Activated T-cell treated with anti-CD3 and anti-CD28 coated beads for 24 hours (primary cell): ENCODE results near the gene HBEGF.
"Not testable (repeated sequence)": the region's sequence is repeated elsewhere in the genome, so short reads cannot be mapped to it uniquely, and the experiment has no call there.

ENCODE experiments used
- DNase-seq: peaks from one replicate; pipeline ENCODE4 v3.0.0-alpha.2; 2020; ENCODE audit warnings: low read depth

HBEGF gene

DNA sequence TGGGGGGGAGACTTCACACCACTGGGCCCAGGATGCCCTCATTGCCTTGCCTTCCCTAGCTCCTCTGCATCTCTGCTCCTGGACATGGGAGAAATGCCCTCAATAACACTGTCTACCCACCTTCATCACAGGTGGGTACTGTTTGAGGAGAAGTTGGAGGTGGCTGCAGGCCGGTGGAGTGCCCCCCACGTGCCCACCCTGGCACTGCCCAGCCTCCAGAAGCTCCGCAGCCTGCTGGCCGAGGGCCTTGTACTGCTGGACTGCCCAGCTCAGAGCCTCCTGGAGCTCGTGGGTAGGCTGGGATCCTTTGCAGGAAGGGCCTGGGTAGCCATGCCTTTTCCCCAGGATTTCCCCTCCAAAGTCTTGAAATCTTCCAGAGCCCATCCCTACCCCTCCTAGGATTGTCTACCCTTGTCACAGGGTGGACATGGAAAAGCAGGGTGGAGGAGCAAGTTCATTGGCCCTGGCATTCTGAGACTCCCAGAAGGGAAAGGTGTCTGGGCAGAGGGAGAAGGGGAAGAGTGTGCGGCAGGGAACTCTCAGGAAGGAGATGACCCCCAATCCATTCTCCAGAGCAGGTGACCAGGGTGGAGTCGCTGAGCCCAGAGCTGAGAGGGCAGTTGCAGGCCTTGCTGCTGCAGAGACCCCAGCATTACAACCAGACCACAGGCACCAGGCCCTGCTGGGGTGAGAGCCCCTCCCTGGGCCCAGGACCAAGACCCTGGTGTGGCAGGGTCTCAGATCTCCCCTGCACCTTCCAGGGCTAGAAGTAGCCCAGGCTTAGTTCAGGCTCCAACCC, 14.5 kb upstream of the HBEGF start:
- DNase-seq = no peak

DNA sequence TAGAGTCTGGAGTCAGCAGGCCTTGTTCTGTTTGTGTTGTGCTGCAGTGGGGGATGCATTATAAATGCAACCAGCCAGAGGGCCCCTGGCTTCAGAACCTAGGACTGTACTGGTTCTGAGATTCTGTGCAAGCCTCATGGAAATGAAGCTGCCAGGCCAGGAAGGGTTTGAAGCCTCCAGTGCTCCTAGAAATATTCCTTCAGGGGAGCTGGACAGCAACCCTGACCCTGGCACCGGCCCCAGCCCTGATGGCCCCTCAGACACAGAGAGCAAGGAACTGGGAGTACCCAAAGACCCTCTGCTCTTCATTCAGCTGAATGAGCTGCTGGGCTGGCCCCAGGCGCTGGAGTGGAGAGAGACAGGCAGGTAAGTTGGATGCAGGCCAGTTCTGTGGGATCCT, 13.7 kb upstream of the HBEGF start, which contains the start of gene SLC4A9:
Gene SLC4A9 (plus strand): TSS at position 94 of the 400 bp plus-strand sequence. CDS start 43 bp downstream, at position 137.
- no peak for DNase-seq

DNA sequence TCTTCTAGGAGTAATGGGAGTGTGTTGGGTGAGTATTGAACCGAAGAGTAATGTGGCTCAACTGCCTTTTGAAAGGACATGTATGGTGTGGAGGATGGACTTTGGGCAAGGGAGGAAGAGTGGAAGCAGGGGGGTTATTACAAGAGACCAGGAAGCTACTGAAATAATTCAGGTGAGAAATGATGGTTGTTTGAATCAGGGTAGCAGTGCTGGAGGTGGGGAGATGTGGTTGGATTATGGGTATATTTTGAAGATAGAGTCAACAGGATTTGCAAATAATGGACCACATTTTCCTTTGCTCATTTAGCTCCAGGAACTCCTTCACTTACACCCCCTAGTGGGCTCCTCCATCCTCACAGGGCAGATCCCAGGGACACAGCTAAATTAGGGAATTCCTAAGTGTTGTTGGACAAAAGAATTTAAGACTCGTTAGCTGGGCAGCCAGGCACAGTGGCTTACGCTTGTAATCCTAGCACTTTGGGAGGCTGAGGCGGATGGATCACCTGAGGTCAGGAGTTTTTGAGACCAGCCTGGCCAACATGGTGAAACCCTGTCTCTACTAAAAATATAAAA, 12.4 kb upstream of the HBEGF start:
- DNase-seq = no peak

DNA sequence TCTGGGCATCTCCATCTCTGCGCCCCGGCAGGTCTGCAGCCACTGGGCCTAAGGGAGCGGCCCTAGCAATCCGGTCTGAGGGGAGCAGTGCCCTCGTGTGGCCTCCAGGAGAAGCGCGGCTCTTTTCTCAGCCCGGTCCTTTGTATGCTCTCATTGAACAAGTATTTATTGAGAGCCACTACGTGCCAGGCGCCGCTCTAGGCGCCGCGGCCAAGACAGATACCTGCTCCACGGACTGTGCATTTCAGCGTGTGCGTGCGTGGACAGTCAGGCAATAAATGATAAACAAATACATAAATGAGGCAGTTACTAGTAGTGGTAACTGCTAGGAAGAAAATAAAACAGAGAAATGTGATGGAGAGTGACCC, 11.3 kb upstream of the HBEGF start:
- peak; percentile 73 for DNase-seq

DNA sequence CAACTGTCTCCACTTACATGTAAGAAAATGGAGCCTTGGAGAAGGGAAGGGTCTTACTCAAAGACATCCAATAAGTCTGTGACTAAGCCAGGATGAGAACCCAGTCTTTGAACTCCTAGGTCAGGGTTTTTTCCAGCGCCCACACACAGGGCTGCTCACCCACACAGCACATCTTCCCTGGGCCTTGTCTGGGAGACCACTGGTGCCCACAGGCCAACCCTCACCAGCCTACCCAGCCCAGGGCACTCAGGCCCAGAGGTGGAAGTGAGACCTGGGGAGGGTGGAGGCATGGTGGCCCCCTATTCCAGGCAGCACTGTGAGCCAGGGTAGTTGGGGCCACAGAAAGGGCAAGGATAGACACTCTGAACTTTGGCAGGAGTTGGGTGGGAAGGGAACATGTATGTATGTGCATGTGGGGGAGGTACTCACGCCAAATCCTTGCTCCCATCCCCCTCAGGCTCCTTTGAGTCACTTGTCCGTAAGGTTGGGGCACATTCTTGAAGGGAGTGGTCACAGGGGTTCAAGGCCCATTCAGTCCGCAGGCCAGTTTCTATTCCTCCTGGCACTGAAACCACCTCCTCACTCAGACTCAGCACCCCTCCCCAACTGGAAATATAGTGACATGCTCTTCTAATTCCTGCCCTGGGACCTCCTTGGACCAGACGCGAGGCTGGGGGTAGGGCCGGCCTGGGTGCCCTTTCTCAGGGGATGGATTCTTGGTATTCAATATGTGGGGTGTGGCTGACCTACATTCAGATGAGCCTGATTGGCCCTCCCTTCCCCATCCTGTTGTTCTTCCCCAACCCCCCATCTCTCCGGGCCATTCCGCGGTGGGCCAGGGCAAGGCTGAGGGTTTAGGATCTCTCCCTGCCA, 10.7 kb upstream of the HBEGF start:
- no peak for DNase-seq

DNA sequence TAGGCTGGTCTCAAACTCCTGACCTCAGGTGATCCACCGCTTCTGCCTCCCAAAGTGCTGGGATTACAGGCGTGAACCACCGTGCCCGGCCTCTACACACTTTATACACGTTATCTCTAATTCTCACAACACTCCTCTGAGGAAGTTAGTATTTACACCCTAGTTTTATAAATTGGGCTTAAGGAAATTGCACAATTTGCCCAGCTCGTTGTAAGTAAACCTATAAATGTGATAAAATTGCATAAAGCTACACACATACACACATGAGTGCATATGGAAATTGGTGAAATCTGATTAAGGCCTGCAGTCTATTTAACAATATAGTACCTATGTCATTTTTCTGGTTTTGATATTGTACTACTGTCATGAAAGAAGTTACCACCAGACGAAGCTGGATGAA, 9.1 kb upstream of the HBEGF start:
- no peak for DNase-seq

DNA sequence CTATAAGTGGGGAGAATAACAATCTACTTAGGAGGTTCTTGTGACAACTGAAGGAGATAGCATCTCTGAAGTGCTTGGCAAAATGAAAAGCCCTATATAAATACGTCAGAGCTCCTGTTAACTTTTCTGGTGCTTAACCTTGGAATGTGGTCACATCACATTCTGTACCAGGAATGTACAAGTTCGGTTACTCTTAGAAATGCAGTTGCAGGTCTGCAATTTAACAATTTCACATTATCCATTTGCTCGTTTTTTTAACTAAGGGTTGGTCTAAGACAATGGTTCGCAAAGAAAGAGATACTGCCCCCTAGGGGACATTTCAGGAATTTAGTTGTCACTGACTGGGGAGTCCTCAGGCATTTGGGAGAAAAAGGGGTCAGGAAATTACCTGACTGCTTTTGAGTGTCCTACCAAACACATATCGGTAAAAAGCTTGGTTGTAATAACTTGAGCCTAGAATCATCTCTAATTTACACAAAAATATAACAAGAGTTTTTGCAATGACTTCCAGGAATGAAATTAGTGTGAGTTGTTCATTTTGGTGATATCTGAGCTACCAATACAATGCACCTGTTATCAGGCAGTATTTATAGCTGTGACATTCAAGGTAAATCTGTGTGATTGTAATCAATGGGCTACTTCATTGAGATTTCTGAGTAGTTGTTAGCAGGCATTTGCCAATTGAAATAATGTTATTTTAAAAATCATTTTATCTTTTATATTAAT, 5.4 kb upstream of the HBEGF start:
- peak; percentile 48 for DNase-seq

DNA sequence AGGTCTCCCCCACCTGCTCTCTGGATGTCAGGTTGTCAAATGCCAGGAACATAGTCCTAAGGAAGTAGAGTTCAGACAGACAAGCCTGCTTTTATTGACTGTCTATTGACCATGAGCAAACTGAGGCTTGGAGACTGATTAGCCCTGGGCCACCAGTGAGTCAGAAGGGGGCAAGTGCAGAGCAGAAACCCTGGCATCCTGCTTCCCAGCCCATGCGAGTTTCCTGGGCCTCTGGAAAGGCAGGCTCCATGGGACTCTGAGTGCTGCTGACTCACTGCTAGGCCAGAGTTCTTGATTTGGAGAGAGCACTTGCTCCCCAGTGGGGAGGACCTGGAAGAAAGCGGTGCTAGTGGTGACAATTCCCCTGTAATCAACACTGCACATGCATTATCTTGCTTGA, 2.8 kb upstream of the HBEGF start:
- no peak for DNase-seq

DNA sequence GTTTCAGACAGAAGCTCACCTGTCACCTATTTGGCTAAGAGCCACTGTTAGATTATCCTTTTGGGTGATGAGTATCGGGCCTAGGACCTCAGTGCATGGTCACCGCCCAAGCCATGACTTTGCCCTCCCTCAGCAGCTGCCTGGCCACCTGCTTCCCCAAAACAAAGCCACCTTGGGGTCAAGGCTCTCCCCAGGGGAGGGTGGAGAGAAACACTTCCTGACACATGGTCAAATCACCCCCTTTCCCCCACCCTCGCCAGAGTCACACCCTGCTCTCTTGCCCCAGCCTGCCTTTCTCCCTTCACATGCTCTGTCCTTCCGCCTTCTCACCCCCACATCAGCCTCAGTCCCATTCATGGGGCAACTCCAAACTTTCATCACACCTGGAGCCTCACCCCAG, 1.7 kb upstream of the HBEGF start:
- no peak for DNase-seq

DNA sequence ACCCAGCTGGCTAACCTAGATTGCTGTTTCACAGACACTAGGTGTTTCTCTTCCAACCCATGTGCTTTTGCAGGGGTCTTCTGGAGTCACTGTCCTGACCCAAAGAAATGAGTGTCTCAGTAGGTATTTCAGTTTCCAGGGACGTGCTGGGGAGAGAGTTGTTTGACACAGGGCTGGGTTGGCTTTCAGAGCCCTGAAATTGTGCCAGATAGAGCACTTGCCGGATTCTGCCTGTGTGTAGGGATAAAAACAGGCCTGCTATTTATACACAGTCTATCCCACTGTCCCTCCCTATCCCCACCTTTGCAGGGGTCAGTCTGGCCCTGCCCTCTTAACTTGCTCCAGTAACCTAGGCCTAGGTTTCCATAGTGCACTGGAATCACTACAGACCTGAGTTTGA, 957 bp upstream of the HBEGF start:
- no peak for DNase-seq

DNA sequence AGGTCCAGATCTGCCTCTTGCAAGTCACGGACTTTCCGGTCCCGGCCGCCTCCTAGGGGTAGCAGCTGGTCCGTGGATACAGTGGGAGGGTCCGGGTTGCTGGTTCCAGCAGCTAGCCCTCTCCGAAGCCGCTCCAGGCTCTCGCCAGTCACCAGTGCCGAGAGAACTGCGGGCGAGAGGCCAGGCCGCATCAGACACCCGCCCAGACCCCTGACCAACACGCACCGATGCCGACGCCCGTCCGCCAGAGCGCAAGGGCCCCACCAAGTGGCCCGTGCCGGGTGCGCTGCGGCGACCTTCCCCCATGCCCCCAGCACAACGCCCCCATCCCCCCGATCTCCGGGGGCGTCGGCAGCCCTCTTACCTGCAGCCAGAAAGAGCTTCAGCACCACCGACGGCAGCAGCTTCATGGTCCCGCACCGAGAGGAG, 470 bp downstream of the HBEGF start:
- no peak for DNase-seq

DNA sequence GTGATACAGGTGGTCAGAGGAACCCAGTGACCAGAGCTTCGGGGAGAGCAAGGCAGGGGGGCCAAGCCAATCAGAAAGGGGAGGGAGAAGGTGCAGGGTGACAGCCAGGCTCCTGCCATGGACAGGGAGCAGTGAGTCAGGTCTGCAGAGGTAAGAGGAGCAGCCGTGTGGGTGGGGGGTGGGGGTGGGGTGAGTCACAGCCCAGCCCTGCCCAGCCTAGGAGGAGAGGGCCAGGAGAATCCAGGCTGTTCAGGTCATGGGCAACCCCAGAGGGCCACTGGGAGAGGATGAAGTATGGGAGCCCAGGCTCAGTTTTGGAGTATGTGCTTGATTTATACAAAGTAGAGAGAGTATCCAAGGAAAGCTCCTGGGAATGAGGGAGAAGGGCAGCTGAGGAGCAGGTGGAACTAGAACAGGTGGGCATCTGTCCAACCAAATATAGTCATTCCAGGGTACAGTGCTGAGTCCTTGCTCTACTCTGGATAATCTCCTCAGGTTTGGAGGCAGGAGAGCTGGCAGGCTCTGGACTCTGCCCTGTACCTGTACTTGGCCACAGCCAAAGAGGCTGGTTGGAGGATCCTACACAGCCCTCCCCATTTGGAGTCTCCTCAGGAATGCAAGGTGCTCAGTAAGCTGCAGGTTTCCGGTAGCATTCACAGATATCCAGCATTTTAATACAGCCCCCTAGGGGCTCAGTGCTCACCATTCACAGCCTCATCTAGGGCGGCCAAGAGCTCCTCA, 1.6 kb downstream of the HBEGF start:
- no peak for DNase-seq

DNA sequence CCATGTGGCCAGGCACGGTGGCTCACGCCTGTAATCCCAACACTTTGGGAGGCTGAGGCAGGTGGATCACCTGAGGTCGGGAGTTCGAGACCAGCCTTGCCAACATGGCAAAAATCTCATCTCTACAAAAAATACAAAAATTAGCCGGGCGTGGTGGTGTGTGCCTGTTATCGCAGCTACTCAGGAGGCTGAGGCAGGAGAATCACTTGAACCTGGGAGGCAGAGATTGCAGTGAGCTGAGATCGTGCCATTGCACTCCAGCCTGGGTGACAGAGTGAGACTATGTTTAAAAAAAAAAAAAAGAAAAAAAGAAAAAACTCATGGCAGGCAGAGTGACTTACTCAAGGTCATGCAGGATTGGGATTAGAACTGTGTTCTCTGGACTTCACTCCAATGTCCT, 2.6 kb downstream of the HBEGF start:
- not testable (repeated sequence) for DNase-seq

DNA sequence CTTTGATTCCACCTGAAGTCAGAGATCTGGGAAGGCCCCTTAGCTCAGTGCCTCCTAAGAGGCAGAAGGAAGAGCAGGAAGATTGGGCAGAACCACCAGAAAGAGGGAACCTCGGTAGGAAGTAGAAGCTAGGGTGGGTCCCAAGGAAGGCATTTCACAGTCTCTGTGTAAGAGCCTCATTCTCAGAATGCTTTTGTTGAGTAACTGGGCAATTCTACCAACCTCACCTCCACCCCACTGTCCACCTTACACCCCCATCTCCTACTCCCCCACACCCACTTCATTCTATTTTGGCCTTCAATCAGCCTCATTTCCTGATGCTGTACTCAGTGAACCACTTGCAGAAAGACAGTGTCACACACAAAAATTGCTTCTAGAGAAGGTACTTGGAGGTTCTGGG, 3.5 kb downstream of the HBEGF start:
- no peak for DNase-seq

DNA sequence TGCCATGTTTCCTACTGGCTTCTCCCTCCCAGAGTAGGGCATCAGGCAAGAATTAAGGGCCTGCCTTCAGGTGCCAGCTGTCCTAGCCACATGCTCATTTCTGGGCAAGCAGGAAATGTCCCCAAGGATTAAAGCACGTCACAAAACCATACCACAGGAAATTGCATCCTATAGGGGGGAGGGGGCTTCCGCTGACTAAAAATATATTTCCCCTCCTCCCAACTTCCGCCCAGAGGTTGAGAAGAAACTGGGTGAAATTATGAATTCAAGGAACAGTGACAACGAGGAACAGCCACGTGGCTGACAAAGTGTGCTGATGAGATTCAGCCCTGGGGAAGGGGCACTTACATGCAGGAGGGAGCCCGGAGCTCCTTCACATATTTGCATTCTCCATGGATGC, 4.1 kb downstream of the HBEGF start:
- DNase-seq = no peak

DNA sequence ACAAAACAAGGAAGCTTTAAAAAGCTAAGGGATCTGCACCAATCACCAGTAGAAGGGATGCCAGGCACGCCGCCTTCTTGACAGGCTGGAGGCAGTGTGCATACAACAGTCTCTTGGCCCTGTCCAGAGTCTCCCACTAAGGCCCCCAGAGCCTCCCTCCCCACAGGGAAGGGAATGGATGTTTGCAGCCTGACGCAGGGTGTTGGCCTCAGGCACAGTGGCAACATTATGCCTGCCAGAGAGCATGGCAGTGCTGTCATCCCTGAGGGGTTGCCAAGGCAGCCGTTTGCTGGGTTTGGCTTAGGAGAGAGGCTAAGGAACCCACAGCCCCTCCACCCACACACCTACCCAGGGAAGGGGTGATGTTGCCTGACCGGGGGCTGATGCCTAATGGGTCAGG, 4.8 kb downstream of the HBEGF start:
- DNase-seq = no peak

DNA sequence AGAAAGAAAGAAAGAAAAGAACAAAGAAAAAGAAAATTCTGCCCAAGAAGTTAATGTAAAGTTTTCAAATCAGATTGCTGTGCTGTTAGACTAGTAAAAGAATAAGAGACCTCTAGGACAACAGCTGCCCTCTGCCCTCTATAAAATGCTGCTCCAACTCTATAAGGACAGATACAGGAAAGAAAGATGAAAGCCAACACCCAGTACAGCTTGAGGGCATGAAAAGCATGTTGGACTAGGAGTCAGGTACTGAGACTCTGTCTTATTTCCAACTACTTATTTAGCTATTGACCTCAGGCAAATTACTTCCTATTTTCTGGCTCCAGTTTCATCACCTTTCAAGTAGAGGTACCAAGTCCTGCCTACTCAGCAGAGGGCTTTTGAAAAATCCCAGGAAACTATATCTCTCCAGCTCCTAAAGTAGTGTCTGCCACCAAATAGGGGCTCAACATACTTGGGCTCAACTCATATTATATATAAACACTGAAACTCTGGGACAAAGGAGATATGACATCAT, 5.7 kb downstream of the HBEGF start:
- no peak for DNase-seq

DNA sequence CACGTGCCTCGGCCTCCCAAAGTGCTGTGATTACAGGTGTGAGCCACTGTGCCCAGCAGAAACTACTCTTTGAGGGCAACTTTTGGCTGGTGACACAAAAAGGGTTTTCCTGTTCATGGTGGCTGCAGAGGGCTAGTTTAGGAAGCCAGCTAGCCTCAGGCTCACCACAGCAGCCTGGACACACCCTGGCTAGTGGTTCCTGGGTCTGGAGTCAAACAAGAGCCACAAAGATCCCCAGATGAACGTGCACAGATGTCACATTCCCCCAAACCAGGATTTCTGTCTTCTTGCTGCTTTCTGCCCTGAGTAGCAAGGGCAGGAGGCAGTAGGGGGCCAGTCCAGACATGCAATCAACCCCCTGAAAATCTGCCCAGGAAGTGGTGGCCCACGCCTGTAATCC, 6.8 kb downstream of the HBEGF start:
- DNase-seq = no peak

DNA sequence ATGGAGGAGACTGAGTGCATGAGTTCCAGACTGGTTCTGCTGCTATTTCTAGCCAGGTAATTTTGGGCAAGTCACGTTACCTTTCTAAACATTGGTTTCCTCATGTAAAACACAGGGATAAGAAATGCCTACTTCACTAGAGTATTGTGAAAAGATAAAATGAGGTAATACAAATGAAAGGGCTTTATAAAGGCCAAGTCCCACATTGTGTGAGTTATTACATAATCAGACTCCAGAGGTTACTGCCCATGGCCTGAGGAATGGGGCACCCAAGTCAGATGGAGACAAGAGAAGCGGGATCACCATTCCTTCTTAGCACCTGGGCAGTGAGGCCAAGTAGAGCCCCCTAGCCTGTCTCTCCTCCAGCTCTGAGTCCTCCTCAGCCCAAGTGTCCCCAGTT, 7.5 kb downstream of the HBEGF start:
- no peak for DNase-seq

DNA sequence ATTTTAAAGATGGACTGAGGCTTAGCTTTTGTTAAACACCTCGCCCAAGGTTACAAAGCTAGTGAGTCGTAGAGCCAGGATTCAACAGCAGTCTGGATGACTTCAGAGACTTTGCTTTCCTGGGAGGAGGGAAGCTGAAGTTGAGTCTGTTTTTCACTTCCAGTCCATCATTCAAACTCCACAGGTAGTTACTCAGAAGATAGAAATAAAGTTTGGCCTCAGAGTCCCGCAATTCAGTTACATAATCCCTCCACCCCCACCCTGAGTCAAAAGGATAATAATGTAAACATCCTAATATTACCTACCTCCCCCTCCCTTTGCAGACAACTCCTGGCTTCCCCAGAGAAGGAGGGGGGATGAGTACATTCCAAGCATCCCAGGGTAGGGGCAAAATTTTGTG, 8.1 kb downstream of the HBEGF start:
- no peak for DNase-seq

DNA sequence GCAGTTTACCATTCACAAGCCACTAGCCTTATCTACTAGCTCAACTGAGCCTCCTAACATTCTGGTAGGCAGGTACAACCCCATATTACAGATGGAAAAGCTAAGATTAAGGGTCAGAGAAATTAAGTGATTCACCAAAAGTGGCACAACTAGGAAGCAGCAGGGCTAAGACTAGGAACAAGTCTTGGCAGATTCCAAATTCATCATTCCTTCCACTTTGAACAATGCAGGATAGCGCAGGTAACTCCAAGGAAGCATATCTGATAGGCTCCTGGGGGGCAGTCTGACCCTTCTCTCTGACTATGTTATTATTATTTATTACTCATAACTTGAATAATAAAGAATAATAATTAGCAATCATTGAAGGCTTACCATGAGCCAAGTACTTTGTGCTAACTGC, 8.5 kb downstream of the HBEGF start:
- no peak for DNase-seq
